BE2C (cell line): ENCODE results near the gene SLC66A2.

Experiments
- DNase-seq: peaks from one replicate; pipeline ENCODE4 v3.0.0-alpha.2; 2020
- H3K27me3 ChIP-seq: fragments of 250-450 bp; sonication (Bioruptor Pico); 2 replicates; pipeline ENCODE4 v1.5.1; 2020; ENCODE audit warnings: mild to moderate bottlenecking
- H3K36me3 ChIP-seq: fragments of 250-450 bp; sonication (Bioruptor Pico); 2 replicates; pipeline ENCODE4 v1.5.1; 2020; ENCODE audit warnings: mild to moderate bottlenecking
- H3K4me1 ChIP-seq: fragments of 250-450 bp; sonication (Bioruptor Pico); 2 replicates; pipeline ENCODE4 v1.5.1; 2020
- H3K4me3 ChIP-seq: 2 replicates; pipeline ENCODE4 v1.5.1; 2011; ENCODE audit warnings: low read depth, low read length
- H3K9me3 ChIP-seq: fragments of 250-450 bp; sonication (Bioruptor Pico); 2 replicates; pipeline ENCODE4 v1.5.1; 2020
- TF ChIP-seq, protein P1 (sequence below): IDR thresholded peaks from 2 replicates; pipeline ENCODE4 v1.5.1; 2012; ENCODE audit warnings: mild to moderate bottlenecking, low read depth, low read length

The SLC66A2 gene

DNA sequence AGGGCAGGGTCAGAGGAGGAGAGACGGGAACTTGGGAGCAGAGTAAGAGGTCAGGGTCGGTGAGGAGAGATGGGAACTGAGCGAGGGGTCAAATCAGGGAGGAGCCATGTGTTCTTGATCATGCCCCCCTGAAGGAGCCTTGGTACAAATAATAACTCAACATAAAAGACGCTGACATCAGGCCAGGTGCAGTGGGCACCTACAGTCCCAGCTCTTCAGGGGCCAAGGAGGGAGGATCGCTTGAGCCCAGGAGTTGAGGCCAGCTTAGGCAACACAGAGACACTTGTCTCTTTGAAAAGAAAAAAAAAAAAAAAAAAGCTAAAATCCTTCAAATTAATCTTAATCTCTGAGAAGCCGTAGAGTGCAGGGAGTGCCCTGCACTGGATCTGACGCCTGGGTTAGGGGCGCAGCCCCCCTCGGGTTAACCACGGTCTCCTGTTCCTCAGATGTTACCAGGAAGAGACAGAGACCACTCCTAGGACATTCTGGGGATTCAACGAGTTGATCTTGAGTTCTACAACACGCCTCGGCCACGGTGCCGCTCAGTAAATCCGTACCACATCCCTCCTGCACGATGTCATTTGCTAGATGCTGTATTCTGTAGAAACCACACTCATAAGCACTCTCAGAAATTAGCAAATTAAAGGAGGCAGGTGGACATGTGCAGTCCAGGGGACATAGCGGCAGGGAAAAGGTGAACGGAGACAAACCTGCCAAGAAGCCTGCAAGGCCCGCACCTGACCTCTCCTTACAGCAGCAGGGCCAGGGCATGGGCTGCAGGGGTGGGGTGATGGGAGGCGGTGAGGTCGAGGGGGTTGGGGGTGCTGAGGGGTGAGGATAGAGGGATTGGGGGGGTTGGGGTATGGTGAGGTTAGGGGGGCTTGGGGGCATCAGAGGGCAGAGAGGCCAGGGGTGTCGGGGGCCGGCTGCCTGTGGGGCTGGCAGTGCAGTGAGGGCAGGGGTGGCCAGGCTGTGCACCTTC is 29.2 kb downstream of the SLC66A2 start:
- H3K36me3 ChIP-seq: no peaks in the 10 kb centered on the region

DNA sequence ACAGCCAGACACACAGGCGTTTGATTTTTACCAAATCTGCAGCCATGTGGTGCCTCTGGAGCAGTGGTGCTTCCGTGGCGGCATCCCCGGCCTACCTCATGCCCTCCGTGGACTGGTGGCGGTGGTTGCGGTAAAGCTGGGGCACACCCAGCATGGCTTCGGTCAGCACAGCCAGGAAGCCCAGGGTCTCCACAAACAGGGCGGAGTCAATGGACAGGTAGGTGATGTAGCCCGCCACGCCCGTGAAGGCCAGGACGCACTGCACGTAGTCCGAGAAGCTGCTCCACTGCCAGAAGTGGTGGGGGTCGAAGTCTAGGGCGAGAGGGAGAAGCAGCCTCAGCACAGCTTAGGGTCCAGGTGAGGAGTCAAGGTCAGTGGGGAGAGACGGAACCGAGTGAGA is 32.4 kb downstream of the SLC66A2 start:
- H3K4me1 ChIP-seq: no peaks in the 10 kb centered on the region
- H3K27me3 ChIP-seq: no peaks in the 10 kb centered on the region
- TF ChIP-seq, protein P1, sequence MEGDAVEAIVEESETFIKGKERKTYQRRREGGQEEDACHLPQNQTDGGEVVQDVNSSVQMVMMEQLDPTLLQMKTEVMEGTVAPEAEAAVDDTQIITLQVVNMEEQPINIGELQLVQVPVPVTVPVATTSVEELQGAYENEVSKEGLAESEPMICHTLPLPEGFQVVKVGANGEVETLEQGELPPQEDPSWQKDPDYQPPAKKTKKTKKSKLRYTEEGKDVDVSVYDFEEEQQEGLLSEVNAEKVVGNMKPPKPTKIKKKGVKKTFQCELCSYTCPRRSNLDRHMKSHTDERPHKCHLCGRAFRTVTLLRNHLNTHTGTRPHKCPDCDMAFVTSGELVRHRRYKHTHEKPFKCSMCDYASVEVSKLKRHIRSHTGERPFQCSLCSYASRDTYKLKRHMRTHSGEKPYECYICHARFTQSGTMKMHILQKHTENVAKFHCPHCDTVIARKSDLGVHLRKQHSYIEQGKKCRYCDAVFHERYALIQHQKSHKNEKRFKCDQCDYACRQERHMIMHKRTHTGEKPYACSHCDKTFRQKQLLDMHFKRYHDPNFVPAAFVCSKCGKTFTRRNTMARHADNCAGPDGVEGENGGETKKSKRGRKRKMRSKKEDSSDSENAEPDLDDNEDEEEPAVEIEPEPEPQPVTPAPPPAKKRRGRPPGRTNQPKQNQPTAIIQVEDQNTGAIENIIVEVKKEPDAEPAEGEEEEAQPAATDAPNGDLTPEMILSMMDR: no peak
- H3K4me3 ChIP-seq: no peak overlapping the region
- no peaks in the 10 kb centered on the region for H3K36me3 ChIP-seq
- DNase-seq: no peak
- no peaks in the 10 kb centered on the region for H3K9me3 ChIP-seq

More for the DNA sequence above, 29.2 kb downstream of the SLC66A2 start:
- Histone ChIP-seq H3K4me1 (no peaks in the 10 kb centered on the region), H3K9me3 (no peaks in the 10 kb centered on the region), H3K4me3 (no peak overlapping the region), H3K27me3 (no peaks in the 10 kb centered on the region)
- DNase-seq: no peak
- TF ChIP-seq, protein P1: no peak

DNA sequence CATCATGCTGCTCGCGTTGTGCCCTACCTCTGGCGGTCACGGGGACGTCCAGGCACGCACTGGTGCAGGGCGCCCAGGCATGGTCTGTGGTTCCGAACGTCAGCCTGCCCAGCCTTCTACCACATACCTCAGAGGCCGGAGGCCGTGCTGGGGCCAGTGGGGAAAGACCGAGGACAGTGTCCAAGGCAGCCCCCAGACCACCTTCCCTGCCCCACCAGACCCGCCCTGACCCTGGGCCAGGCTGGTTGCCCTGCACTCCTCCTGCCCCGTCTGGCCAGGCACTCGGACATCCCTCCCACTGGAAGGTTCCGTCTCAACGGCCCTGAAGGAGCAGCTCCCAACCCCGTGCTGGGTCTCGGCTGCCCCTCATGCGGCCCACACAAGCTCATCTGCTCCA is 32.8 kb downstream of the SLC66A2 start:
- Histone ChIP-seq H3K4me1 (no peaks in the 10 kb centered on the region), H3K36me3 (no peaks in the 10 kb centered on the region), H3K27me3 (no peaks in the 10 kb centered on the region), H3K4me3 (no peak overlapping the region), H3K9me3 (no peaks in the 10 kb centered on the region)
- DNase-seq: no peak
- TF ChIP-seq, protein P1: no peak

DNA sequence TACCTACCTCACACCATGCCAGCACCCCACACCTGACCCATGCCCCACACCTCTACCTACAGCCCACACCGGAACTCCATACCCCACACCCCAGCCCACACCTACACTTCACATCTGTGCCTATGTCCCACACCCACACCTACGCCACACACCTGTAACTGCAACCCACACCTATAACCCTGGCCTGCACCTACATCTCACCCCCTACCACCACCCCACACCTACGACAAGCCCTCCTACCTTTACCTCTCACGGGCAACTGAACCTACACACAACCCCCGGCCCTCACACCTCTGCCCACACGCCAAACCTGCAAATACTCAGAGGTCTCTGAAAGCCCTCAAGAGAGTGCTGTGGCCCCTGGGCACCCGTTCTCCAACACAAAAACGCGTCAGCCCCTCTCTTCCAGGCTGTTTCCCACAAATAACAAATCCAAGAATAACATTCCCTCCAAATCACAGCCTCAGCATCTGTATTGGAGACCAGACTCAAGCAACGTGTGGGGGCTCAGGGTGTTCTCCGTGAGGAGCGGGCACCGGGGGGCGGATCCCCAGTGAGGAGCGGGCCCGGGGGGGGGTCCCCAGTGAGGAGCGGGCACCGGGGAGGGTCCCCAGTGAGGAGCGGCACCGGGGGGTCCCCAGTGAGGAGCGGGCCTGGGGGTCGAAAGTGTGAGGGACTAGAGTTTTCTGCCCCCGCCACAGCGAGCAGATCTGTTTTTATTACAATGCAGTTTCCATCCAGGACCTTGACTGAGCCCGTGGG is 33.4 kb downstream of the SLC66A2 start:
- TF ChIP-seq, protein P1: no peak
- no peak for DNase-seq
- no peak overlapping the region for H3K4me3 ChIP-seq
- H3K4me1 ChIP-seq: no peaks in the 10 kb centered on the region
- H3K36me3 ChIP-seq: no peaks in the 10 kb centered on the region
- H3K9me3 ChIP-seq: no peaks in the 10 kb centered on the region
- no peaks in the 10 kb centered on the region for H3K27me3 ChIP-seq

DNA sequence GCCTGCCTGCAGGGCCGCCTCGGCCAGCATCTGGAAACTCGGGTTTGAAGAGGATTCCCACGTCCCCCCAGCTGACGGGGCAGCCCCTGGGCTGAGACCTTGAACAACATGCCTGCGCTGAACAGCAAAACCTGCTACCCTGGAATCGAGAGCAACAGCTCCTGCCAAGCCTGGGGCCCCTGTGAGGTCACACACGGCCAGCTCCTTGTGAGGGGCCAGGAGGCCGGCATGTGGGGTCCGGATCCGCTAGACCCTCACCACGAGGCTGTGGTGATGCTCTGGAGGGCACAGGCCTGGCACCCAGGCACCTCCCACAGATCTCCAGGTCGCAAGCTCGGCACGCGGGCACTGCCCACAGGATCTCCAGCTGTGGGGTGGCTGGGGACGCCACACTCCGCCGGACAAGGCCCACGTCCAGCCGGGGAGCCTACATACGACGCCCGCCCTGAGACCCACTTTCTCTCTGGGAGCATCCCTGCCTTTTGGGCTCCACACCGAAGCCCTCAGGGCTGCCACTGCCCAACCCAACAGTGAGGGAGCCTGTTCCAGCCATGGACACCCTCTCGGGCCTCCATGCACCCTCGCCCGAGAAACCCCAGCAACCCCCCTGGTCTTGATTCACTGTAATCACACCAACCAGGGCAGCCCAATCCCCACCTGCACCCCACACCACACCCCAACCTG is 34.1 kb downstream of the SLC66A2 start:
- H3K27me3 ChIP-seq: no peaks in the 10 kb centered on the region
- H3K36me3 ChIP-seq: no peaks in the 10 kb centered on the region

More for the DNA sequence above, 34.1 kb downstream of the SLC66A2 start:
- H3K9me3 ChIP-seq: no peaks in the 10 kb centered on the region
- TF ChIP-seq, protein P1: no peak
- DNase-seq: no peak
- H3K4me1 ChIP-seq: no peaks in the 10 kb centered on the region
- no peak overlapping the region for H3K4me3 ChIP-seq
